Neutrophil (primary cell): ENCODE results near the gene ITGA2.
A peak's percentile ranks its signal among the peaks of the same experiment; 100 is the strongest.

Experiments
- H3K27ac ChIP-seq: fragments of 200-600 bp; sonication (generic); 2 replicates; pipeline ENCODE4 v1.5.1; 2016; ENCODE audit warnings: mild to moderate bottlenecking, moderate library complexity
- H3K27me3 ChIP-seq: fragments of 200-600 bp; sonication (generic); 2 replicates; pipeline ENCODE4 v1.6.0; 2016; ENCODE audit warnings: mild to moderate bottlenecking
- H3K36me3 ChIP-seq: fragments of 200-600 bp; sonication (generic); 2 replicates; pipeline ENCODE4 v1.5.1; 2017
- H3K4me1 ChIP-seq, 2 experiments: fragments of 200-600 bp in 1 of 2; sonication (generic) in 1 of 2; 1 replicate in 1 of 2; 2 replicates in 1 of 2; pipeline versions ENCODE4 v1.5.1 to v1.6.1; 2013 to 2016; ENCODE audit warnings: low read depth in 1 of 2, low read length in 1 of 2, mild to moderate bottlenecking in 1 of 2, moderate library complexity in 1 of 2; ENCODE audit not compliant: control insufficient read depth in 1 of 2, insufficient read depth in 1 of 2
- H3K4me3 ChIP-seq, 2 experiments: fragments of 200-600 bp in 1 of 2; sonication (generic) in 1 of 2; 1 replicate in 1 of 2; 2 replicates in 1 of 2; pipeline ENCODE4 v1.5.1; 2013 to 2016; ENCODE audit warnings: low read depth in 1 of 2, low read length in 1 of 2, mild to moderate bottlenecking in 1 of 2, moderate library complexity in 1 of 2
- H3K9me3 ChIP-seq: fragments of 200-600 bp; sonication (generic); 2 replicates; pipeline ENCODE4 v1.5.1; 2016
- TF ChIP-seq, protein P1 (sequence below): fragments of 200-600 bp; sonication (generic); IDR thresholded peaks from 2 replicates; pipeline ENCODE4 v1.5.1; 2016; ENCODE audit warnings: antibody characterized with exemption

ITGA2 gene

DNA sequence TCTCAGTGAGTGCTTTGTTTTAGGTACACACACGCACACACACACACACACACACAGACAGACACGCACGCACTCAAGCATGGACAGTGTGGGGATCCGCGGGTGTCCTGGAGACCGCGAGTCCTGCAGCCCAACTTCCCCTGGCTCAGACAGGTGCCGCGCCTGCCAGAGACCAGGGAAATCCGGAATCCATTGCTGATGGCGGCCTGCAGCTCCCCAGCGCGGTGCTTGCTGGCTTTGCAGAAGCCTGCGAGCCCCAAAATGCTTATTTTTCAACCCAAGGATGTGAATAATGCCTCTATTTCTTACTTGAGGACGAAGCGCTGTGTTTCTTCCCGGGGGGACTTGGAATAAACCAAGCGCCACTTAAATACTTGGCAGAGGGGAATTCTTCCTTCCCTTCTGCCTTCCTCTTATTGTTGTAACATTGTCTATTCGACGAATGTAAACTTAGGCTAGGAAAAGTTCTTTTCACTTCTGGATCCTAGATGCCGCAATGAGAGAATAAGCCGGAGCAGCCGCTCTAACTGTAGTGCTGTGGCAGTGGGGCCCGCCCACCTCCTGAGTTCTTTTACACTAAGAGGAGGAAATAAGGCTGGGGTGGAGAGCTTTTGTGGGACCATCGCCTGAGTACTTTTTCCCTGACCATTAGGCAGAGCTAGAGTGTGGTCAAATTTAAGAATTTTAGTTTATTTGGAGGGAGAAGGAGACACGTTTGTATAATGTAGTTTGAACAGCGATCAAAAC is 802 bp downstream of the ITGA2 start:
- Histone ChIP-seq H3K27me3 (peaks cover 92% of the 10 kb centered on the region), H3K27ac (no peak overlapping the region), H3K9me3 (no peaks in the 10 kb centered on the region), H3K36me3 (no peaks in the 10 kb centered on the region), H3K4me1 (peaks cover 8 to 17% of the 10 kb centered on the region in 2 experiments), H3K4me3 (peak overlapping the region; percentile 55 to 60)
- TF ChIP-seq, protein P1, sequence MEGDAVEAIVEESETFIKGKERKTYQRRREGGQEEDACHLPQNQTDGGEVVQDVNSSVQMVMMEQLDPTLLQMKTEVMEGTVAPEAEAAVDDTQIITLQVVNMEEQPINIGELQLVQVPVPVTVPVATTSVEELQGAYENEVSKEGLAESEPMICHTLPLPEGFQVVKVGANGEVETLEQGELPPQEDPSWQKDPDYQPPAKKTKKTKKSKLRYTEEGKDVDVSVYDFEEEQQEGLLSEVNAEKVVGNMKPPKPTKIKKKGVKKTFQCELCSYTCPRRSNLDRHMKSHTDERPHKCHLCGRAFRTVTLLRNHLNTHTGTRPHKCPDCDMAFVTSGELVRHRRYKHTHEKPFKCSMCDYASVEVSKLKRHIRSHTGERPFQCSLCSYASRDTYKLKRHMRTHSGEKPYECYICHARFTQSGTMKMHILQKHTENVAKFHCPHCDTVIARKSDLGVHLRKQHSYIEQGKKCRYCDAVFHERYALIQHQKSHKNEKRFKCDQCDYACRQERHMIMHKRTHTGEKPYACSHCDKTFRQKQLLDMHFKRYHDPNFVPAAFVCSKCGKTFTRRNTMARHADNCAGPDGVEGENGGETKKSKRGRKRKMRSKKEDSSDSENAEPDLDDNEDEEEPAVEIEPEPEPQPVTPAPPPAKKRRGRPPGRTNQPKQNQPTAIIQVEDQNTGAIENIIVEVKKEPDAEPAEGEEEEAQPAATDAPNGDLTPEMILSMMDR, result no peak

DNA sequence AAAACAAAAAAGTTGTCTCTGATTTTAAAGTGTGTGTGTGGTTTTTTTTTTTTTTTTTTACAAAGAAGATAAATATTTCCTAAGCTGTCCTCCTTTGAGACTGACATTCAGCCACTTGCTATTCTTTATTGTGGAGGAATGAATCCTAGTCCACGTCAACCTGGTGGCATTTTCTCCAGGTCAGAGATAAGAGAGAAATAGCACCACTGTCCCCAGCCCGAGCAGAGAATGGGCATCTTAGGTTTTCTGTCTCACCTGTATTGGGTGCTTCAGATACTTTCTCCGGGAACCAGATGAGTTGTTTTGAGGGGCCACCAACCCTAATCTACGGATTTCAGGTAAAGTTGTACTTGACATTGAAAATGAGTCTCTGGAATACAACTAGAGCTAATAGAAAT is 1.4 kb downstream of the ITGA2 start:
- H3K36me3 ChIP-seq, result no peaks in the 10 kb centered on the region
- no peak overlapping the region for H3K27ac ChIP-seq
- H3K9me3 ChIP-seq, result no peaks in the 10 kb centered on the region
- peaks cover 8 to 17% of the 10 kb centered on the region in 2 experiments for H3K4me1 ChIP-seq
- H3K27me3 ChIP-seq, result peaks cover 86% of the 10 kb centered on the region
- TF ChIP-seq, protein P1, result no peak
- no peak overlapping the region for H3K4me3 ChIP-seq

- Histone ChIP-seq H3K9me3 (no peaks in the 10 kb centered on the region), H3K36me3 (no peaks in the 10 kb centered on the region), H3K4me3 (no peak overlapping the region), H3K4me1 (peaks cover 8 to 17% of the 10 kb centered on the region in 2 experiments), H3K27me3 (peaks cover 61% of the 10 kb centered on the region), H3K27ac (no peak overlapping the region)
- TF ChIP-seq, protein P1, result no peak
Observed at GRCh38 chr5:52993367-52993766, 4.2 kb downstream of the ITGA2 start.

DNA sequence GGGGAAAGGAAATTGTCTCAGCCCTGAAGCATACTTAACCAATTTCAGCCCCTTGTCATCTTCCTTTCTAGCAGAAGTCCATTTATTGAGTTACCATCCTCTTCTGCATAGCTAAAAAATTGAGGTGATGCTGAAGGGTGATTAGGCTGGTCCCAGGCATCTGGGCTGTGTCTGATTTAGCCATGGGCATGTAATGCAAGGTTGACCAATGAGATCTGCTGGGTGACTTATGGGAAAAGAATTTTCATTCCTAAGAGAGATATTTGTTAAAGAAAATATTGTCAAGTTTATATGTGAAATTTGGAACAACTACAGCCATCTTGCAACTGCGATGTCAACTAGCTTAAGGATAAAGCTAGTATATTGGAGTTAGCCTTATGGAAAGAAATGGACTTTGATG is 5.1 kb downstream of the ITGA2 start:
- no peak overlapping the region for H3K4me3 ChIP-seq
- H3K9me3 ChIP-seq, result no peaks in the 10 kb centered on the region
- H3K4me1 ChIP-seq, result peaks cover 6 to 10% of the 10 kb centered on the region in 2 experiments
- no peak overlapping the region for H3K27ac ChIP-seq
- peaks cover 52% of the 10 kb centered on the region for H3K27me3 ChIP-seq
- H3K36me3 ChIP-seq, result no peaks in the 10 kb centered on the region
- TF ChIP-seq, protein P1, result no peak

GRCh38 chr5:52995095-52995494 is 5.9 kb downstream of the ITGA2 start:
- Histone ChIP-seq H3K27ac (no peak overlapping the region), H3K4me3 (no peak overlapping the region), H3K9me3 (no peaks in the 10 kb centered on the region), H3K36me3 (no peaks in the 10 kb centered on the region), H3K4me1 (peaks cover 0 to 1% of the 10 kb centered on the region in 2 experiments), H3K27me3 (peaks cover 44% of the 10 kb centered on the region)
- TF ChIP-seq, protein P1, result no peak
